DMS153 (cell line): Measurements from ENCODE around the gene NRF1.
"Not testable (repeated sequence)": the region's sequence is repeated elsewhere in the genome, so short reads cannot be mapped to it uniquely, and the experiment has no call there.

Experiments
- DNase-seq: peaks from one replicate; lab custom pipeline; 2025; lab: John Stamatoyannopoulos, UW

The NRF1 gene

GRCh38 chr7:129607471-129608120 lies 3.9 kb upstream of the NRF1 start:
- DNase-seq = no peak

GRCh38 chr7:129609666-129610065 lies 1.9 kb upstream of the NRF1 start:
- no peak for DNase-seq

GRCh38 chr7:129610709-129611245 lies 743 bp upstream of the NRF1 start:
- no peak for DNase-seq

- no peak for DNase-seq
Measured at GRCh38 chr7:129612112-129613015, 844 bp downstream of the NRF1 start.

- DNase-seq = no peak
Measured at GRCh38 chr7:129613016-129613337, 1.5 kb downstream of the NRF1 start.

GRCh38 chr7:129615018-129615417 lies 3.5 kb downstream of the NRF1 start:
- DNase-seq = no peak

- DNase-seq = no peak
Measured at GRCh38 chr7:129616530-129616929, 5.0 kb downstream of the NRF1 start.

GRCh38 chr7:129617178-129617577 lies 5.7 kb downstream of the NRF1 start:
- no peak for DNase-seq

- no peak for DNase-seq
Measured at GRCh38 chr7:129617652-129618051, 6.1 kb downstream of the NRF1 start.

- DNase-seq = no peak
Measured at GRCh38 chr7:129626896-129627295, 15.4 kb downstream of the NRF1 start.

GRCh38 chr7:129630341-129630740 lies 18.8 kb downstream of the NRF1 start:
- DNase-seq = no peak

GRCh38 chr7:129634361-129635034 lies 23.0 kb downstream of the NRF1 start:
- no peak for DNase-seq

- peak; percentile 55 for DNase-seq
Measured at GRCh38 chr7:129635300-129636029, 23.9 kb downstream of the NRF1 start.

- not testable (repeated sequence) for DNase-seq
Measured at GRCh38 chr7:129636030-129636550, 24.6 kb downstream of the NRF1 start.

- DNase-seq = no peak
Measured at GRCh38 chr7:129636641-129637040, 25.1 kb downstream of the NRF1 start.

- DNase-seq = no peak
Measured at GRCh38 chr7:129640400-129640799, 28.9 kb downstream of the NRF1 start.

GRCh38 chr7:129642871-129643549 lies 31.5 kb downstream of the NRF1 start:
- no peak for DNase-seq

GRCh38 chr7:129643550-129644170 lies 32.1 kb downstream of the NRF1 start:
- DNase-seq = no peak

GRCh38 chr7:129644634-129645230 lies 33.2 kb downstream of the NRF1 start:
- no peak for DNase-seq

- DNase-seq = no peak
Measured at GRCh38 chr7:129646369-129647021, 35.0 kb downstream of the NRF1 start.
